Activated B cell treated with CpG ODN at 0.5 μM for 24 hours (primary cell): ENCODE data around the gene NLK. TPM values are rescaled to one million over a fixed set of nuclear protein-coding genes. Genes with fewer than 3 reads are reported as not detected.
"Not testable (repeated sequence)": the region's sequence is repeated elsewhere in the genome, so short reads cannot be mapped to it uniquely, and the experiment has no call there.

Source experiments
- ATAC-seq: fragments of 200-7000 bp; cut with Tn5 transposase; one replicate; pipeline ENCODE4 v1.10.0; 2021; ENCODE audit warnings: low read depth, mild to moderate bottlenecking, moderate library complexity
- CTCF ChIA-PET: fragments of 350-600 bp; sonication (Branson Sonifier 250); formaldehyde crosslinking; loops from one replicate; lab custom pipeline; 2021; ENCODE audit warnings: antibody characterized with exemption; lab: Charles Lee
- POLR2A ChIA-PET: fragments of 350-600 bp; sonication (Branson Sonifier 250); formaldehyde crosslinking; loops from one replicate; lab custom pipeline; 2021; ENCODE audit warnings: antibody characterized with exemption; lab: Charles Lee
- DNase-seq: peaks from one replicate; pipeline ENCODE4 v3.0.0; 2022
- H3K27ac Mint-ChIP-seq: one replicate; pipeline ENCODE4 v1.8.0; 2020; ENCODE audit warnings: mixed read lengths
- H3K27me3 Mint-ChIP-seq: one replicate; pipeline ENCODE4 v1.8.0; 2021; ENCODE audit warnings: mixed read lengths
- H3K36me3 Mint-ChIP-seq: one replicate; pipeline ENCODE4 v1.8.0; 2021; ENCODE audit warnings: low read depth, mixed read lengths
- H3K4me1 Mint-ChIP-seq: one replicate; pipeline ENCODE4 v1.8.0; 2021; ENCODE audit warnings: mixed read lengths
- H3K4me3 Mint-ChIP-seq: one replicate; pipeline ENCODE4 v1.8.0; 2020; ENCODE audit warnings: mild to moderate bottlenecking, mixed read lengths
- H3K9me3 Mint-ChIP-seq: one replicate; pipeline ENCODE4 v1.8.0; 2020; ENCODE audit warnings: mixed read lengths
- intact Hi-C: fragments of 100-400 bp; cut with micrococcal nuclease; formaldehyde crosslinking; loops from one replicate; pipeline ENCODE4 v1.15.1; 2024
- total RNA-seq: library from RNA; stranded (reverse); gene quantifications from 2 replicates; pipeline ENCODE4 v1.2.3, GENCODE V29; 2022
- TF ChIP-seq, protein P1 (sequence below): fragments of 200-600 bp; IDR thresholded peaks from one replicate; pipeline ENCODE4 v1.8.0; 2022; ENCODE audit warnings: antibody characterized with exemption, mild to moderate bottlenecking

The NLK gene
- total RNA-seq, 1 donor from 2014 or later, result 24.6 TPM

DNA sequence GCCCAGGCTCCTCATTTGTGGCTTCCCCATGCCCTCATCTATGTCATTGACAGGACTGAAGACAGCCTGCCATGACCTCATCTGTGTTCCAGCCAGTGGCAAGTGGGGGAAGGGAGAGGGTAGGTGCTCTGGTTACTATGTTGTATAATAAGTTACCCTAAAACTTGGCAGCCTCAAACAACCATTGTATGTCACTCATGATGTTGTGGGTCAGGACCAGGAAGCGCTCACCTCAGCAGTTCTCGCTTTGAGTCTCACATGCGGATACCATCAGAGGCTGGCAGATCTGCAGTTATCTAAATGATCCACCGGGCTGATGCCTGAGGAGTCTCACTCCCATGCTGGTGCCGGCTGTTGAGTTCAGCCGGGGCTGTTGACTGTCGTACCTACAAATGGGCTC, 187.5 kb downstream of the NLK start:
- TF ChIP-seq, protein P1, sequence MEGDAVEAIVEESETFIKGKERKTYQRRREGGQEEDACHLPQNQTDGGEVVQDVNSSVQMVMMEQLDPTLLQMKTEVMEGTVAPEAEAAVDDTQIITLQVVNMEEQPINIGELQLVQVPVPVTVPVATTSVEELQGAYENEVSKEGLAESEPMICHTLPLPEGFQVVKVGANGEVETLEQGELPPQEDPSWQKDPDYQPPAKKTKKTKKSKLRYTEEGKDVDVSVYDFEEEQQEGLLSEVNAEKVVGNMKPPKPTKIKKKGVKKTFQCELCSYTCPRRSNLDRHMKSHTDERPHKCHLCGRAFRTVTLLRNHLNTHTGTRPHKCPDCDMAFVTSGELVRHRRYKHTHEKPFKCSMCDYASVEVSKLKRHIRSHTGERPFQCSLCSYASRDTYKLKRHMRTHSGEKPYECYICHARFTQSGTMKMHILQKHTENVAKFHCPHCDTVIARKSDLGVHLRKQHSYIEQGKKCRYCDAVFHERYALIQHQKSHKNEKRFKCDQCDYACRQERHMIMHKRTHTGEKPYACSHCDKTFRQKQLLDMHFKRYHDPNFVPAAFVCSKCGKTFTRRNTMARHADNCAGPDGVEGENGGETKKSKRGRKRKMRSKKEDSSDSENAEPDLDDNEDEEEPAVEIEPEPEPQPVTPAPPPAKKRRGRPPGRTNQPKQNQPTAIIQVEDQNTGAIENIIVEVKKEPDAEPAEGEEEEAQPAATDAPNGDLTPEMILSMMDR, result no peak
- ATAC-seq (no peak), DNase-seq (no peak)
- Mint-ChIP-seq H3K4me1 (peaks cover 13% of the 10 kb centered on the region), H3K9me3 (no peaks in the 10 kb centered on the region), H3K27me3 (peaks cover 52% of the 10 kb centered on the region), H3K36me3 (no peaks in the 10 kb centered on the region), H3K4me3 (no peak overlapping the region), H3K27ac (no peak overlapping the region)
- ChIA-PET CTCF (interaction anchor here (1.0 kb wide), 1 partner anchor 186 kb away, joined by 3 read pairs; no protein-coding TSS in a partner anchor), POLR2A (no interaction called here)
- intact Hi-C loops, result no loop called here

DNA sequence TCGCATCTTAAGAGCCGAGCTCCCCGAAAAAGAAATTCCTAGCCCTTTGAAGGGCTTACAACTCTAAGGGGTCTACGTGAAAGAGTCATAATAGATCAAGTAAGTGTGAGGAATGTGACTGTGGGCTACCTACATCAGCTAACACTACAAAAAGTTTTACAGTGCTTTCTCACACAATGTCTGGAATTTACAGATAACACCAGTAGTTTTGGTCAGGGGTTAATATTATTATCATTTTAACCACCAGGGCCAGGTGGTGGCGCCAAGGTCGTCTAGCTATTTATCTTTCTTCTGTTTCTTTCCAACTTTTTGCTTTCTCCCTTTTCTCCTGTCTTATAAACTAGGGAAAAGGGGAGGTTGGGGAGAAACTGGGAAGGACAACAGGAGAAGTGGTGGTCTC, 188.1 kb downstream of the NLK start:
- intact Hi-C loops, POLR2A ChIA-PET, H3K27ac Mint-ChIP-seq, H3K9me3 Mint-ChIP-seq, ATAC-seq, H3K4me3 Mint-ChIP-seq, H3K36me3 Mint-ChIP-seq, DNase-seq: not testable (repeated sequence)
- Mint-ChIP-seq H3K27me3 (peaks cover 52% of the 10 kb centered on the region), H3K4me1 (peaks cover 13% of the 10 kb centered on the region)
- CTCF ChIA-PET, result interaction anchor here (1.0 kb wide), 1 partner anchor 186 kb away, joined by 3 read pairs; no protein-coding TSS in a partner anchor

DNA sequence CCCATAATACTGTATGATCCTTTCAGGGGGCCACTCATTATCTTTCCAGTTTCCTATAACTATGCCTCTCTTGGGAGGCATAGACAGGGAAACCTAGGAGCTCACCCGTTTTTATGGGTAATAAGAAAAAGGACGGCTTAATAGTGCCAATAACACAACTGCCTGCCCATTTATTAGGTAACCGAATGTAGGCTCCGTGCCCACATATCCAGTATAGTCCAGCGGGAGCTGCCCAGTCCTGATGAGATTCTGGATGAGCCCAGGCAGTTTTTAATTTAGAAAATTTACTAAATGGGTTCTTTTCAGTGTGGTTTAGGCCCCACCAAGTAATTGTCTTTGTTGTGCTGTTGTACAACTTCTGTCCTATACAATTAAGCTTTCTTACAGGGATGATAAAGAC, 189.1 kb downstream of the NLK start:
- DNase-seq, H3K4me3 Mint-ChIP-seq, H3K27ac Mint-ChIP-seq, intact Hi-C loops, ATAC-seq, H3K36me3 Mint-ChIP-seq, H3K9me3 Mint-ChIP-seq: not testable (repeated sequence)
- Mint-ChIP-seq H3K4me1 (peaks cover 13% of the 10 kb centered on the region), H3K27me3 (peaks cover 46% of the 10 kb centered on the region)
- CTCF ChIA-PET, result interaction anchor here (0.6 to 1.2 kb wide), 2 partner anchors 20 to 363 kb away, joined by 3 to 4 read pairs; no protein-coding TSS in a partner anchor
- POLR2A ChIA-PET, result interaction anchor here (0.6 to 0.7 kb wide), 2 partner anchors 110 to 190 kb away, joined by 4 to 9 read pairs; no protein-coding TSS in a partner anchor

DNA sequence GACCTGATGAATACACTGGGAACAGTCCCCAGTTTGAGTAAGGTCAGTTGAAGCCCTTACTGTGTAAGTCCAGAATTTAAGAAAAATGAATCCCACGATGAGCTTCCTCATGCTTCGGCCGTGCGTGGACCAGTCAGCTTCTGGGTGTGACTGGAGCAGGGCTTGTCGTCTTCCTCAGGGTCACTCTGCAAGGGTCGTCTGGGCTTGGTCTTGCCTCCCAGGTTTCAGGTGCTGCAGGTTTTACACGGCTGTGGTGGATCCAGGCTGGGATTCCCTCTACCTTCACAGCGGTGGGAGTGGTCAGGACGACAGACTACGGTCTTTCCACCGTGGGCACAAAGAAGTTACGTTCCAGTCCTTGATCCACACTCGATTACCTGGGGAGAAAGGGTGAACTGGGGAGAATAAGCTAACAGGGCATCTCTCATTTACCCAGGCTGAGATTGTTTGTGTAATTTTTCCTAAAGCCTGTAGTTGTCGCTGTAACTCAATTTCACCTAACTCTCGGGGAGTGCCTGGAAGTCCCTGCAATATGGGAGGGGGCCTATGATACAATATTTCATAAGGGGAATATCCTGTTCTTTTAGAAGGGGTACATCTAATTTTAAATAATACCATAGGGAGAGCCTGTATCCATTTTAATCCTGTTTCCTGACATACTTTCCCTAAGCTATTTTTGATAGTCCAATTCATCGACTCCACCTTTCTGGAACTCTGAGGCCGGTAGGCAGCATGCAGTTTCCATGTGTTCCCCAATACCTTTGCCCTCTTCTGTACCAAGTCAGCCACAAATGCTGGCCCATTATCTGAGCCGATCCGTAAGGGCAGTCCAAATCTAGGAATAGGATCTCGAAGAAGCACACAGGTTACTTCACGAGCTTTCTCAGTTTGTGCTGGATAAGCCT, 190.7 kb downstream of the NLK start:
- peaks cover 39% of the 10 kb centered on the region for H3K27me3 Mint-ChIP-seq
- H3K9me3 Mint-ChIP-seq, H3K4me3 Mint-ChIP-seq, ATAC-seq, POLR2A ChIA-PET, H3K27ac Mint-ChIP-seq, H3K4me1 Mint-ChIP-seq, H3K36me3 Mint-ChIP-seq, DNase-seq: not testable (repeated sequence)
- CTCF ChIA-PET, result interaction anchor here (0.6 to 1.5 kb wide), 3 partner anchors 75 to 183 kb away, joined by 3 to 4 read pairs (median 3); no protein-coding TSS in a partner anchor
- intact Hi-C loops, result loop anchor here (1.0 kb wide), 1 partner anchor 184 kb away; no protein-coding TSS in a partner anchor

DNA sequence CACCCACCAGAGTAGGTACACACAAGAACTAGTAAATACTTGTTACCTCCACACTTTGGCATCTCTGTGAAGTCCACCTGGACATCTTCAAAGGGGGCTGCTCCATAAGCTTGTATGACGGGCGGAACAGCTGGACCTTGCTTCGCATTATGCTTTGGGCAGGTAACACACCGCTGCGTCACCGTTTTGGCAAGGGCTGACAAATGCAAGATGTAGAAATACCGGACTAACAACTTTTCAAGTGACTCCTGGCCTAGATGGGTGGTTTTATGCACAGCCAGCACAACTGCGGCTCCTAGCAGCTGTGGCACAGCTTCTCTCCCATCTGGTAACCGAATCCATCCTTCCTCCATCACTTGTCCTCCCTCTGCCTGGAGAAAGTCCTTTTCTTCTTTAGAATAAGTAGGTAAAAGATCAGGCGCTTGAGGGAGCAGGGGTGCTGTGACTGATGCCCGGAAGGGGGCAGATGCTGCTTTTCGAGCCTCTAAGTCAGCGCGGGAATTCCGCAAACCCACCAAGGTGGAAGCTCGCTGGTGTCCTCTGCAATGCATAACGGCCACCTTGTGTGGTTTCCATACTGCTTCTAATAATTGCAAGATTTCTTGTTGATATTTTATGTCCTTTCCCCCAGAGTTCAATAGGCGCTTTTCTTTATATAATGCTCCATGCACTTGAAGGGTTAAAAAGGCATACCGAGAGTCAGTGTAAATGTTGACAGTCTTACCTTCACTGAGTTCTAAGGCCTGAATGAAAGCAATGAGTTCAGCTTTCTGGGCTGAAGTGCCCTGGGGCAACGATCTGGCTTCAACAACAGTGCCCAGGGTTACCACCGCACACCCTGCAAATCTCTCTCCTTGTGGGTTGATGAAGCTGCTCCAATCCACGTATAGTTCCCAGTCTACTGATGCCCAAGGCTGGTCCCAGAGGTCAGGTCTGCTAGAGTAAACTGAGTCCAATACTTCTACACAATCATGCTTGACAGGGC, 191.7 kb downstream of the NLK start:
- H3K27me3 Mint-ChIP-seq, result peaks cover 32% of the 10 kb centered on the region
- CTCF ChIA-PET, result interaction anchor here (1.2 to 1.5 kb wide), 2 partner anchors 76 to 182 kb away, joined by 3 to 4 read pairs; no protein-coding TSS in a partner anchor
- H3K4me1 Mint-ChIP-seq, H3K27ac Mint-ChIP-seq, H3K4me3 Mint-ChIP-seq, ATAC-seq, DNase-seq, POLR2A ChIA-PET, H3K9me3 Mint-ChIP-seq, H3K36me3 Mint-ChIP-seq: not testable (repeated sequence)
- intact Hi-C loops, result loop anchor here (1.0 kb wide), 1 partner anchor 183 kb away; no protein-coding TSS in a partner anchor

DNA sequence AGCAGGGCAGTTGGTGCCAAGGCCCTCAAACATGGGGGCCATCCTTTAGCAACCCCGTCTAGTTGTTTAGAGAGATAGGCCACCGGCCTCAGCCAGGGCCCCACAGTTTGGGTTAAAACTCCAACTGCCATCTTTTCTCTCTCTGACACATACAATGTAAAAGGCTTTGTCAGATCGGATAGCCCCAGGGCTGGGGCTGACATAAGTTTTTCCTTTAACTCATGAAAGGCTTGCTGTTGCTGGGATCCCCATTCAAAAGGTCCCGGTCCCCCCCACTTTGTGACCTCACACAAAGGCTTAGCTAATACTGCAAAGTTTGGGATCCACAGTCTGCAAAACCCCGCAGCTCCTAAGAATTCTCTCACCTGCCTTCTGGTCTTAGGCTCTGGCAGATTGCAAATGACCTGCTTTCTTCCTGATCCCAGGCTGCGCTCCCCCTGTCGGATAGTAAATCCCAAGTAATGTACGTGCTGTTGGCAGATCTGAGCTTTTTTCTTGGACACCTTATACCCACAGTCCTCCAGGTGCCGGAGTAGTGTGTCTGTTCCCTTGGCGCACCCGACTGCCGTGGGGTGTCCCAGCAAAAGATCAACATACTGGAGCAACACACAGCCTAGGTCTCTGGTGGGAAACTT, 192.7 kb downstream of the NLK start:
- DNase-seq, POLR2A ChIA-PET, H3K4me3 Mint-ChIP-seq, H3K9me3 Mint-ChIP-seq, H3K4me1 Mint-ChIP-seq, H3K27ac Mint-ChIP-seq, ATAC-seq, H3K36me3 Mint-ChIP-seq, intact Hi-C loops: not testable (repeated sequence)
- H3K27me3 Mint-ChIP-seq, result peaks cover 25% of the 10 kb centered on the region
- CTCF ChIA-PET, result interaction anchor here (1.3 kb wide), 1 partner anchor 16 kb away, joined by 3 read pairs; no protein-coding TSS in a partner anchor

DNA sequence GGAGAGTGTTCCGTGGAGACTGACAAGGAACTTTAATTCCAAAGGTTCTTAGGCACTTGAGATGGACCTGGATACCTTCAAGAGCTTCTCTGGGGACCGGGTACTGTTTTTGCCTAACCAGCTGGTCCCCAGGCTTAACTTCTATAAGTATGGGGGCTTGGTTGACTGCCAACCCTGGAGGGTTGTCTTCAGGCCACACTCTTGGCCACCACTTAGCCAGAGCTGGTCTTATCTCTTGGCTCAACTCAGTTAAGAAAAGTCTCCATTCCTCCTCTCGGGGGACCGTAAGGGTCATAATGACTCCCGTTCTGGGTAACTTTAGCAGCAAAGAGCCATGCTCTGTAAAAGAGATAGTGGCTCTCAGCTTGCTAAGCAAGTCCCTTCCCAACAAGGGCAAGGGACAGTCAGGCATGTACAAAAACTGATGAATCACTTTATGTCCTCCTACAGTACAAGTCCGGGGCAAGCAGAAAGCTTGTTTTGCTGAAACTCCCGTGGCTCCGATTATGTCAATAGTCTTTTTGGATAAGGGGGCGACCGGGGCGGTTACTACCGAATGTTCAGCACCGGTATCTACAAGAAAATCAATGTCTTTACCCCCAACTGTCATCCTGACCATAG, 193.7 kb downstream of the NLK start:
- POLR2A ChIA-PET, H3K4me3 Mint-ChIP-seq, H3K9me3 Mint-ChIP-seq, H3K27ac Mint-ChIP-seq, H3K4me1 Mint-ChIP-seq, ATAC-seq, H3K36me3 Mint-ChIP-seq, DNase-seq, intact Hi-C loops: not testable (repeated sequence)
- CTCF ChIA-PET, result interaction anchor here (1.3 kb wide), 1 partner anchor 15 kb away, joined by 3 read pairs; no protein-coding TSS in a partner anchor
- peaks cover 24% of the 10 kb centered on the region for H3K27me3 Mint-ChIP-seq

DNA sequence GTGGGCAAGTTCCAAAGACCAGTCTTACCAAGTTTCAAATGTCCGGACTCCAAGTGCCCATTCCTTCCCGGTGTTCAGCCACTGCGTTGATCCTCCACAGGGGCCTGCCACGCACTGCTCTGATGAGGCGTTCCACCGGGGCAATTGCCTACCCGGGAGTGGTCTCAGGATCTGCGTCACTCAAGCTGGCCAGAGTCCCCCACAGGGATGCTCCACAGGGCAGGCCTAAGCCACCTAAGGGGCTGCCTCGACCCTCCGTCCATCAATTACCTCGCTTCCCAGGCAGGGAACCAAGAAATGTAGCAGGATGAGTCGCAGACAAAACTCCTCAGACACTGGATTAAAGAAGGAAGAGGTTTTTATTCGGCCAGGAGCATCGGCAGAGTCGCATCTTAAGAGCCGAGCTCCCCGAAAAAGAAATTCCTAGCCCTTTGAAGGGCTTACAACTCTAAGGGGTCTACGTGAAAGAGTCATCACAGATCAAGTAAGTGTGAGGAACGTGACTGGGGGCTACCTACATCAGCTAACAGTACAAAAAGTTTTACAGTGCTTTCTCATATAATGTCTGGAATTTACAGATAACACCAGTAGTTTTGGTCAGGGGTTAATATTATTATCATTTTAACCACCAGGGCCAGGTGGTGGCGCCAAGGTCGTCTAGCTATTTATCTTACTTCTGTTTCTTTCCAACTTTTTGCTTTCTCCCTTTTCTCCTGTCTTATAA, 196.2 kb downstream of the NLK start:
- intact Hi-C loops, CTCF ChIA-PET, ATAC-seq, POLR2A ChIA-PET, H3K4me3 Mint-ChIP-seq, H3K27ac Mint-ChIP-seq, H3K9me3 Mint-ChIP-seq, DNase-seq, H3K4me1 Mint-ChIP-seq, H3K36me3 Mint-ChIP-seq: not testable (repeated sequence)
- peaks cover 15% of the 10 kb centered on the region for H3K27me3 Mint-ChIP-seq
